HG02759 (cell line): Measurements from ENCODE around the gene SLC5A12.
"Not testable (repeated sequence)": the region's sequence is repeated elsewhere in the genome, so short reads cannot be mapped to it uniquely, and the experiment has no call there.

ENCODE experiments used
- ATAC-seq: cut with Tn5 transposase; IDR thresholded peaks from one replicate; pipeline ENCODE4 v1.9.1; 2021; ENCODE audit warnings: mild to moderate bottlenecking, moderate library complexity; ENCODE audit not compliant: unreplicated experiment

SLC5A12 gene

DNA sequence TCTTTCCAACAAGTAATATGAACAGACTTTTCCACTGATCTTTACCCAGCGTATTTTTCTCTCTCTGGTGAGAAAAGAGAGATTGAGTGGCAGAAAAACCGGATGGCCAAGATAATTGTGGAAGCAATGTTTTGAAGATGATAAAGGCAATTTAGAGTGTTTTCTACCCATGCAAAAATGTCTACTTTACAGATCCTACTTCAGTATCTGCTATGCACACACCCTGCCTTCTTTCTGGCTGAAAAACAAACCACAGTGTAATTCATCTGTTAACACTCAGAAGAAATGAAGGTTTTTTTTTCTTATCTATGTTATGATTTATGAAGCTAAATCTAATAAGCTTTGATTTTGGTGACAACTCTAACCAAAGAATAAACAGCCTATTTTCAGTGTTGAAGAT, 56.8 kb downstream of the SLC5A12 start:
- ATAC-seq, result no peak

GRCh38 chr11:26662916-26663315, 58.9 kb downstream of the SLC5A12 start:
- ATAC-seq, result no peak

DNA sequence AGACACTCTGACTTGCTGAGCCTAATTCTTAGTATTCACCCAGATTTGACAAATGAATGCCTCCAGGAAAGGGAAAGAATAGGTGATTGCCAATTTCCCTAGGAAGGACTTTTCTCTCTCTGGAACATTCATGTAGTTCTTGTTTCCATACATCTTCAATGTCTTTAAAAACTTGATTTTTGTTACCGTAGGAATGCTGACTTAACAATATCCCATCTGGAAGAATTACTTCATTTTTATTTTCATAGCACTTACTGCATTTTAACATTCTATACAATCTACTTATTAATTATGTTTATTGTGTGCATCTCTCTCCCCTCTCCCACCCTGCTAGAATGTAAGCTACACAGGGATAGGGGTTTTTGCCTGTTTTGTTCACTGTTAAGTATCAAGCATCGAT, 66.6 kb downstream of the SLC5A12 start:
- no peak for ATAC-seq

DNA sequence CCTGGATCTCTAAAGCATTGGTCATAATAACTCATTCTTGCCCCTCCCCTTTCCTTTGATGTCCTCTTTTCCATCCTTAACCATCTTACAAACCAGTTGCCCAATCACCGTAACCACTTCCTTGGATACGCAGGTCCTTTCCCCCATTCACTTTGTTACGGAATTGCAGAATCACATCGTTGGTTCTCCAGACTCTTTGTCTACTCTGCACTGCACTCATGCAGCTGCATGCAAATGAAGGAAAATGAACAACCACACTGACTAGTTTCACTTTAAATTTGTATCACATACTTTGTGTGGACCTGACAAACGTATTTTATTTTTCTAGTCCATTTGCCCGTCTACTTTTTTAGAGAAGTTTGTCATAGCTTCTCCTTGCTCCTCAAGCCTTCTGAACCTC, 69.9 kb downstream of the SLC5A12 start:
- peak; percentile 52 for ATAC-seq

DNA sequence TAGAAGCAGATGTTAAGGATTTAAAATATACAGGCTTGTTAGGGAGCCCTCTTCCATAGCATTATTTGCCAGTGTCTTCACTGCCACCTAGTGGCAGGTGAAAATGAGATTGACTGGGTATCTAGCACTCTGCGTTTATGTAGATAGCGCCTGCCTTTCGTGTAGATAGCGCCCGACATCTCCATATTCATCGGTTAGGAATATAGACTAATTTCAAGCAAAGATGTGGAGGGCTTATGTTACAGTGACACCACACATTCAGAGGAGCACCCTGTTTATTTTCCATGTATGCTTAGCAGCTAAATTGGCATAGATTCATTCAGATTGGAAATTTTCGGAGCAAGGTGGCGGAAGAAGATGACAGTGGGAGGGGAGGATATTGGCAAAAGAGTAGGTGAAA, 72.0 kb downstream of the SLC5A12 start:
- peak; percentile 92 for ATAC-seq

DNA sequence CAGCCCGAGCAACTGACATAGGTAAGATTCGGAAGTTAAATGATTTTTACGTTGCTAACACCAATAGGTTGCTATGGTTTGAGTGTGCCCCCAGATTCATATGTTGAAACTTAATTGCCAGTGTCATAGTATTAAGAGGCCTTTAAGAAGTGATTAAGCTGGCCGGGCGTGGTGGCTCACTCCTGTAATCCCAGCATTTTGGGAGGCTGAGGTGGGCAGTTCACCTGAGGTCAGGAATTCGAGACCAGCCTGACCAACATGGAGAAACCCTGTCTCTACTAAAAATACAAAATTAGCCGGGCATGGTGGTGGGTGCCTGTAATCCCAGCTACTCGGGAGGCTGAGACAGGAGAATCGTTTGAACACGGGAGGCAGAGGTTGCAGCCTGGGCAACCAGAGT, 78.5 kb downstream of the SLC5A12 start:
- not testable (repeated sequence) for ATAC-seq

- peak; percentile 90 for ATAC-seq
These were observed 89.1 kb downstream of the SLC5A12 start for GRCh38 chr11:26632691-26633159.

- no peak for ATAC-seq
These were observed 95.5 kb downstream of the SLC5A12 start for GRCh38 chr11:26626346-26626745.

DNA sequence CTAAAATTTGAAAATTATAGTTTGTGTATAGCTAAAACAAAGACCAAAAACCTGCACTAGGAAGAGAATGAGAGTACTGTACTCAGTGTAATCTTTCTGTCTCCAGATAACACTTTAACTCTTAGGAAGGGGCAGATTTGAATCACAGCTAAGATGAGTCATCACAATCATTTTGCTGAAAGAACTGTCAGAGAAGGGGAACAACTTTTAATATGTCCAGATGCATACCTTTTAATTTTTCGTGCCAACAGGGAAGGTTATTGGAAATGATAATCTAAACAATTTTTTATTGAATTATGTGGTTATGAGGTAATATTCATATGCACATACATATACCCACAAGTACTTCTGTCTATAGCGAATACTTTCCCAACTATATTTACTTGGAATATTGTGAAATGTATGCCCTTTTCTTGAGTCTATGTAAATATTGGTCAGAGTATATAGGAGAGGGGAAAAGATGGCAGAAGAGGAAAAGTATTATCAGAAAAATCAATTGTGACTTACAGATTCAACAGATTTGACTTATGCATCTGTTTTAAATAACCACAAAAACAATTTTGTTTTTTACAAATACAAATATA, 98.7 kb downstream of the SLC5A12 start:
- ATAC-seq, result peak; percentile 72

DNA sequence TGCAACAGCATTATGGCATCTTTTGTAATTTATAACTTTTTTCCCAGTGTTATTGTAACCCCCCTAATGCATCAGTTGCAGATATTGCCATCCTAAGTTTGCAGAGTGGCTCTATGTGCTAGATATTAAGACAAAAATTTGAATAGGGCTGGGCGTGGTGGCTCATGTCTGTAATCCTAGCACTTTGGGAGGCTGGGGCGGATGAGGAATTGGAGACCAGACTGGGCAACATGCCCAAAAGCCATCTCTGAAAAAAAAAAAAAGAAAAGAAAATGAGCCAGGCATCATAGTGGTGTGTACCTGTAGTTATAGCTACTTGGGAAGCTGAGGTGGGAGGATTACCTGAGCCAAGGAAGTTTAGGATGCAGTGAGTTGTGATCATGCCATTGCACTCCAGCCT, 99.7 kb downstream of the SLC5A12 start:
- ATAC-seq, result no peak

DNA sequence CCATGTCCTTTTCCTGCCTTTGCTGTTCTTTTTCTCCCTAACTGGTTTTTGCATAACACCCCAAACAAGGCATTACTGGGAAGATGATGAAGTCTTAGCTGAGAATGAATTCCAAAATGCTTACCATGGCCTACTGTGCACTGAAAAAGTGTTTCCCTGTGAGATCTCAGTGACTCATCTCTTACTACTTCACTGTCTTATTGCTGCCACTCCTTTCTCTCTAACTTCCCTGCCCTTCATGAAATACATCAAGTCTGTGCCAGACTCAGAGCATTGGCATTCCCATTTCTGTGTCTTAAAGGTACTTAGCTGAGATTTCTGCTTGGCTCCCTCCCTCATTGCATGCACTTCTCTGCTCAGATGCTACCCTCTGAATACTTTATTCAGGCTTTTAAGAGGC, 100.7 kb downstream of the SLC5A12 start:
- ATAC-seq, result no peak

- no peak for ATAC-seq
These were observed 101.4 kb downstream of the SLC5A12 start for GRCh38 chr11:26620282-26621045.

GRCh38 chr11:26618441-26618840, 103.4 kb downstream of the SLC5A12 start:
- no peak for ATAC-seq
